NCI-H2107 treated with DMSO at 0.1 percent for 48 hours (cell line): Measurements from ENCODE around the gene ACER1.
"Not testable (repeated sequence)": the region's sequence is repeated elsewhere in the genome, so short reads cannot be mapped to it uniquely, and the experiment has no call there.

ENCODE experiments used
- DNase-seq: peaks from one replicate; lab custom pipeline; 2025; ENCODE audit not compliant: unreplicated experiment; lab: John Stamatoyannopoulos, UW

ACER1 gene

DNA sequence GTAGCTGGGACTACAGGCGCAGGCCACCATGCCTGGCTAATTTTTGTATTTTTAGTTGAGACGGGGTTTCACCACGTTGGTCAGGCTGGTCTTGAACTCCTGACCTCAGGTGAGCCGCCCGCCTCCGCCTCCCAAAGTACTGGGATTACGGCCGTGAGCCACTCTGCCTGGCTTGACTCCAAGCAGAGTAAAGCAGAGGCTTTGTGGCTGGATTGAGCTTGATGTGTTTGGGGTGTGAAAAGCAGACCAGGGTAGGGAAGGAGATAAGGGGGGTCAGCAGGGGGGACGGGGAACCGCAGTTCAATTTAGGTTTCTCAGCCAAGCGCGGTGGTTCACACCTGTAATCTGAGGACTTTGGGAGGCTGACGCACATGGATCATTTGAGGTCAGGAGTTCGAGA is 23.8 kb upstream of the ACER1 start:
- no peak for DNase-seq

DNA sequence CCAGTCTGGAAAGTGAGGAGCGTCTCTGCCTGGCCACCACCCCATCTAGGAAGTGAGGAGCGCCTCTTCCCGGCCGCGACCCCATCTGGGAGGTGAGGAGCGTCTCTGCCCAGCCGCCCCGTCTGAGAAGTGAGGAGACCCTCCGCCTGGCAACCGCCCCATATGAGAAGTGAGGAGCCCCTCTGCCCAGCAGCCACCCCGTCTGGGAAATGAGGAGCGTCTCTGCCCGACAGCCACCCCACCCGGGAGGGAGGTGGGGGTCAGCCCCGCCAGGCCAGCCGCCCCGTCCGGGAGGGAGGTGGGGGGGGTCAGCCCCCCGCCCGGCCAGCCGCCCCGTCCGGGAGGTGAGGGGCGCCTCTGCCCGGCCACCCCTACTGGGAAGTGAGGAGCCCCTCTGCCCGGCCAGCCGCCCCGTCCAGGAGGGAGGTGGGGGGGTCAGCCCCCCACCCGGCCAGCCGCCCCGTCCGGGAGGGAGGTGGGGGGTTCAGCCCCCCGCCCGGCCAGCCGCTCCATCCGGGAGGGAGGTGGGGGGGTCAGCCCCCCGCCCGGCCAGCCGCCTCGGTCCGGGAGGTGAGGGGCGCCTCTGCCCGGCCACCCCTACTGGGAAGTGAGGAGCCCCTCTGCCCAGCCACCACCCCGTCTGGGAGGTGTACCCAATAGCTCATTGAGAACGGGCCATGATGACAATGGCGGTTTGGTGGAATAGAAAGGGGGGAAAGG is 22.1 kb upstream of the ACER1 start:
- DNase-seq, result not testable (repeated sequence)

GRCh38 chr19:6354098-6354674 is 20.8 kb upstream of the ACER1 start:
- no peak for DNase-seq

- no peak for DNase-seq
Observed at GRCh38 chr19:6352381-6353165, 19.2 kb upstream of the ACER1 start.

DNA sequence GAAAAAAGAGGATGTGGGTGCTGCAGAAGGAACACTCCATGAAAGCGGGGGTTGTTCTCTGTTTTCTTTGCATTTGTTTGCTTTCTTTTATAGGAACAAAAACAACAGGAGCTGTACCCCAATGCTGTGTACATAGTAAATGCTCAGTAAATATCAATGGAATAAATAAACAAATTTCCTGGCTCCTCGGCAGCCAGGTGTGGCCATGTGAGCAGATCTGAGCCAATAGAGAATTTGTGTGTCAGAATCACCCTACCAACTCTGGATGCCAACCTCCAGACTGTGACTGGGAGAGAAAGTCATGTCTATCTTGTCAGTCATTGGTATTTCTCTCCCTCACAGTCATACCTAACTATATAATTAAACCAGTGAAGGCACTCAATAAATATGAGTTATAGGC is 17.3 kb upstream of the ACER1 start:
- no peak for DNase-seq

GRCh38 chr19:6349271-6349670 is 15.9 kb upstream of the ACER1 start:
- DNase-seq, result not testable (repeated sequence)

GRCh38 chr19:6343462-6343861 is 10.1 kb upstream of the ACER1 start:
- DNase-seq, result no peak

GRCh38 chr19:6340493-6341201 is 7.2 kb upstream of the ACER1 start:
- no peak for DNase-seq

DNA sequence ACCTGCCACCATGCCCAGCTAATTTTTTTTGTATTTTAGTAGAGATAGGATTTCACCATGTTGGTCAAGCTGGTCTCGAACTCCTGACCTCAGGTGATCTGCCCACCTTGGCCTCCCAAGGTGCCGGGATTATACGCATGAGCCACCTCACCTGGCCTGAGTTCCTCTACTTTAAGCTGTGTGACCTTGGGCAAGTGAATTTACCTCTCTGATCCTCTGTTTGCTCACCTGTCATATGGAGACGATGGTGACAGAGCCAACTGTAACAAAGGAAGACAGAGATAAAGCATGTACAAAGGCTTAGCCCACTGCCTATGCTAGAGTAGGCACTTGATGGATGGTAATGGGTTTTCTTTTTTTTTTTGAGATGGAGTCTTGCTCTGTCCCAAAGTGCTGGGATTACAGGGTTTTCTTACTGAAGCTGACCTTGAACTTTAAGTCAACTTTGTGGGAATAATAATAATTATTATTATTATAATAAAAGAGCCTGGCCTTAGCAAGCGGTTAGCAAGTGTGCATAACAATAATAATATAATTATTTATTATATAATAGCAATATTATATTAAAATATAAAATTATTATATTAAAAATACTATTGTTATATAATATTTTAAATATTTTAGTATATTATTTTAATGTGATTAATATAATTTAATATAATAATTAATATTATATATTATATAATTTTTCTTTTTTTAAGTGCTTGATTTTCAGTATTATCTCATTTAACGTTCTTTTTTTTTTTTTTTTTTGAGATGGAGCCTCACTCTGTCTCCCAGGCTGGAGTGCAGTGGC is 1.3 kb upstream of the ACER1 start:
- DNase-seq, result no peak

- no peak for DNase-seq
Observed at GRCh38 chr19:6326815-6327214, 6.6 kb downstream of the ACER1 start.

DNA sequence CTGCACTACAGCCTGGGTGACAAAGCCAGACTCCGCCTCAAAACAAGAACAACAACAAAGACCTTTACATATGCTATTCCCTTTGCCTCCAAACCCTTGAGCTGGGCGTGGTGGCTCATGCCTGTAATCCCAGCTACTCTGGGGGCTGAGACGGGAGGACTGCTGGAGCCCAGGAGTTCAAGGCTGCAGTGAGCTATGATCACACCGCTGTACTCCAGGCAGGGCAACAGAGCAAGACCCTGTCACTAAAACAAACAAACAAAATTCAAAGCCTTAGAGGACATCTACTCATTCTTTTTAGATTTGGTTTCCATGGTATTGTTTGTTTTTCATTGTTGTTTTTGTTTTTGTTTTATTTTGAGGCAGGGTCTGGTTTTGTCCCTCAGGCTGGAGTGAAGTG is 7.8 kb downstream of the ACER1 start:
- DNase-seq, result no peak

GRCh38 chr19:6324757-6325156 is 8.7 kb downstream of the ACER1 start:
- DNase-seq, result no peak

DNA sequence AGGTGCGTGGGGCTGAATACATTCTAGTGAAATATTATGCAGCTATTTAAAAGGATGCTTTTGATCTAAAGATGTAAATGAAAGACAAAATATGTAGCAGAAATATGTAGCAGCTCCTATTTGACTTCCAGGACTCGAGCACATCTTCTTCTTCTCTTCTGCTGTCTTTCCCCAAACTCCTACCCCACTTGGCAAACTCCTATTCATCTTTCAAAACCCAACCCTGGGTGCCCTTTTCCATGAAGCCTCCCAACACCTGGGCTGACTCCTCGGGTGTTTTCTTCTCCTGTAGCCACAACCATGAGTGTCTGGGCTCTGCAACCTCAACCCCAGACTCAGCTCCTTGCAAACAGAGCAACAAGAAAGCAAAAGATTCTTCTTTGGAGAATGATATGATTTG is 11.1 kb downstream of the ACER1 start:
- DNase-seq, result no peak

DNA sequence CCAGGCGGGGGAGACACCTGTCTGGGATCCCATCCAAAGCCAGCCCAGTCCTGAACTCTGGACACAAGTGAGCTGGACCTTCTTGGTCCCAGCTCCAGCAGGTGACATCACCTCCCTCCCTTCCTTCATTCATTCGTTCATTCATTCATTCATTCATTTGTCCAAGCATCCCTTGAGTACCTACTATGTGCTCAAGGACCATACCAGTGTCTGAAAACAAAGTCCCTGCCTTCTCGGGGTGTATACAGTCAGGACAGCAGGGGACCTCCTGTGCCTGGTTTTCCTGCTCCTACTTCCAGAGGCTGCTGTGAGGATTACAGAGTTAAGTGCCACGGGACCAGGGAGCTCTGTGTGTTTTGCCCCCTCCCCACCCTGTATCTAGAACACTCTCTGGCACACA is 14.0 kb downstream of the ACER1 start:
- DNase-seq, result no peak

DNA sequence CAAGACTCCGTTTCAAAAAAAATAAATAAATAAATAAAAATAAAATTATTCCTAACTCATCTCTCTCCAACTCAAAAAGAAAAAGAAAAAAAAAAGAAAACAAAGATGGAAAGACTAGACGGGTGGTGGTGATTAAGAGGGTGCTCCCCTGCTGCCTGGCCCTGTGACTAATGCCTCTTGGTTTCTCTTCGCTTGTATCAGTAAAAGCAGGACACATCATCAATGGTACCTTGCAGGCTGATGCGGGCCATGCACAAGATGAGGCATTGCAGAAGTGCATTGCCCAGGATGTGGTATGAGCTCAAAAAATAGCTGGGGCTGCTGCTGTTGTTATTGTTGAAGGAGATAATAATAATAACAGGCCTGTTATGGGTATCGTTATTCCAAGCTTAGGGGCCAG is 14.6 kb downstream of the ACER1 start:
- no peak for DNase-seq

- DNase-seq, result not testable (repeated sequence)
Observed at GRCh38 chr19:6315646-6316045, 17.8 kb downstream of the ACER1 start.

- DNase-seq, result no peak
Observed at GRCh38 chr19:6313398-6313969, 19.9 kb downstream of the ACER1 start.

DNA sequence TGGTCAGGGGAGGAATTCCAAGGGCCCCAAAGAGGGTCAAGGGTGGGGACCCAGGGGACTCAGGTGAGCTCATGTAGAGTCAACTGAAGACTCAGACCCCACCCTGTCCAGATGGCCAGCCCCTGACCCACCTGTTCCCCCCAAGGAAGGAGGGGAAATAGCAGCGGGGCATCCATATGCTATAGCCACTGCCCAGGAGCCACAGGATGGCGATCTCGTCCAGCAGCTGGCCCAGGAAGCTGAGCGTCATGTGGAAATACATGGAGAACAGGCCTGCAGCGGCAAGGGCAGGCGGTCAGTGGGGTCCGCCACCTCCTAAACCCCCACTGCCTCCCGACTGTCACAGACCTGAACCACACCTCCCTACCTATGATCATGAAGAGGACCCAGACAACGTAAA is 21.4 kb downstream of the ACER1 start:
- DNase-seq, result no peak

- DNase-seq, result no peak
Observed at GRCh38 chr19:6298413-6298812, 35.0 kb downstream of the ACER1 start.

DNA sequence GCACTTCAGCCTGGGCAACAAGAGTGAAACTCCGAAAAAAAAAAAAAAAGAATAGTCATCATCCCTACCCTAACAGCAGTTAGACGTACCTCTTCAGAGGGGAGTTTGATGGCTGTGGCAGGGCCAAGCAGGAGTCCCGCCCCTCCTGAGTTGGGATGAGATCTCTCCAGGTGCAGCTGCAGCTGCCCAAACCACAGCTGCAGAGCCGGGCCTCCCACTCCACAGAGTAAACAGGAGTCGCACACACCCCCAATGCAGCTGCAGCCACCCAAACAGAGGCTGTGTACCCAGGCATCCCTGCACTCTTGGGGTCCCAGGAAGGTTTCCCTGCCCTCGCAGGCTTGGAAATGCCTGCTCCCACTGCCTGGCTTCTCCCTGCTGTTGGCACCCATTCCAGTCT is 36.2 kb downstream of the ACER1 start:
- no peak for DNase-seq
